ENCODE measurements around the gene MAN2C1. TPM values are rescaled to one million over a fixed set of nuclear protein-coding genes. Genes with fewer than 3 reads are reported as not detected.
A peak's percentile ranks its signal among the peaks of the same experiment; 100 is the strongest.

The MAN2C1 gene
- total RNA-seq, 1 experiment from 2014 or later: 148 TPM

GRCh38 chr15:75367406-75367912 is 948 bp downstream of the MAN2C1 start:
- TF ChIP-seq NFE2L1 (CRISPR knock-in tag; IDR thresholded peaks at IDR 0.05) (no peak), RORB (CRISPR knock-in tag; IDR thresholded peaks at IDR 0.05) (no peak), ZNF232 (CRISPR knock-in tag; IDR thresholded peaks at IDR 0.05) (peak; percentile 65; the same call in 1 of the 2 replicates), MAX (CRISPR knock-in tag; IDR thresholded peaks at IDR 0.05) (peak; percentile 82; the same call in 1 of the 2 replicates), ELF4 (CRISPR knock-in tag; IDR thresholded peaks at IDR 0.05; ENCODE audit: low read depth) (no peak), CBFB (CRISPR knock-in tag; IDR thresholded peaks at IDR 0.05; ENCODE audit: low read depth) (no peak), ESRRA (CRISPR knock-in tag; IDR thresholded peaks at IDR 0.05; ENCODE audit: borderline replicate concordance) (no peak), FOXP1 (CRISPR knock-in tag; IDR thresholded peaks at IDR 0.05; ENCODE audit: borderline replicate concordance) (no peak), JUN (CRISPR knock-in tag; IDR thresholded peaks at IDR 0.05) (no peak), NR3C1 (CRISPR knock-in tag; conservative IDR thresholded peaks at IDR 0.05; ENCODE audit: low read depth) (no peak), SMAD3 (CRISPR knock-in tag; IDR thresholded peaks at IDR 0.05; ENCODE audit: borderline replicate concordance) (no peak)
- CTCF ChIA-PET: interaction anchor here (0.6 to 2.3 kb wide), 50 partner anchors 8 to 476 kb away, joined by 3 to 40 read pairs (median 5); partner anchors contain the start of genes IMP3, NEIL1, PTPN9 and SIN3A
- H3K9me3 Mint-ChIP-seq: no peaks in the 10 kb centered on the region

GRCh38 chr15:75367006-75367405 is 1.4 kb downstream of the MAN2C1 start:
- Mint-ChIP-seq H3K27me3 (ENCODE audit: low read depth) (no peaks in the 10 kb centered on the region), H3K4me1 (peaks cover 18% of the 10 kb centered on the region), H3K9me3 (no peaks in the 10 kb centered on the region), H3K27ac (no peak overlapping the region), H3K36me3 (peaks cover 34% of the 10 kb centered on the region), H3K4me3 (no peak overlapping the region)
- no peak for DNase-seq (ENCODE audit: low spot score)
- TF ChIP-seq MLX (CRISPR knock-in tag; IDR thresholded peaks at IDR 0.05): no peak
- no peak for TF ChIP-seq ZNF263 (CRISPR knock-in tag; IDR thresholded peaks at IDR 0.05; ENCODE audit: low read depth)
- TF ChIP-seq ZNF232 (CRISPR knock-in tag; IDR thresholded peaks at IDR 0.05): no peak
- TF ChIP-seq ATF2 (CRISPR knock-in tag; IDR thresholded peaks at IDR 0.05; ENCODE audit: borderline replicate concordance, low read depth): no peak
- TF ChIP-seq KAT7 (CRISPR knock-in tag; IDR thresholded peaks at IDR 0.05; ENCODE audit: borderline replicate concordance): no peak
- no peak for TF ChIP-seq ZNF219 (CRISPR knock-in tag; IDR thresholded peaks at IDR 0.05; ENCODE audit: borderline replicate concordance)
- TF ChIP-seq MAX (CRISPR knock-in tag; IDR thresholded peaks at IDR 0.05): no peak
- TF ChIP-seq E2F4 (CRISPR knock-in tag; IDR thresholded peaks at IDR 0.05; ENCODE audit: borderline replicate concordance, low read depth): no peak
- no peak for TF ChIP-seq ZNF425 (CRISPR knock-in tag; conservative IDR thresholded peaks at IDR 0.05)
- TF ChIP-seq CTCF (IDR thresholded peaks at IDR 0.05): no peak
- TF ChIP-seq NR3C1 (CRISPR knock-in tag; conservative IDR thresholded peaks at IDR 0.05; ENCODE audit: low read depth): no peak
- no peak for TF ChIP-seq ZNF138 (CRISPR knock-in tag; conservative IDR thresholded peaks at IDR 0.05)
- TF ChIP-seq SMAD3 (CRISPR knock-in tag; IDR thresholded peaks at IDR 0.05; ENCODE audit: borderline replicate concordance): no peak
- no peak for TF ChIP-seq FOXP4 (CRISPR knock-in tag; IDR thresholded peaks at IDR 0.05)
- ChIA-PET CTCF (interaction anchor here (1.3 to 2.3 kb wide), 9 partner anchors 8 to 366 kb away, joined by 4 to 40 read pairs (median 18); partner anchors contain the start of genes NEIL1 and SIN3A), POLR2A (interaction anchor here (2.0 to 3.1 kb wide), 2 partner anchors 87 to 273 kb away, joined by 19 to 33 read pairs; partner anchors contain the start of gene IMP3)
- no peak for ATAC-seq

More at GRCh38 chr15:75367406-75367912, 948 bp downstream of the MAN2C1 start:
- Mint-ChIP-seq H3K27me3 (ENCODE audit: low read depth) (no peaks in the 10 kb centered on the region), H3K27ac (no peak overlapping the region), H3K4me3 (peak overlapping the region; percentile 90), H3K4me1 (peaks cover 18% of the 10 kb centered on the region), H3K36me3 (peaks cover 35% of the 10 kb centered on the region)
- POLR2A ChIA-PET: interaction anchor here (0.5 to 3.1 kb wide), 12 partner anchors 16 to 465 kb away, joined by 3 to 33 read pairs (median 7); partner anchors contain the start of genes IMP3, NEIL1, PTPN9 and SIN3A
- DNase-seq (ENCODE audit: low spot score): no peak
- ATAC-seq: no peak
